GM19395 (cell line): ENCODE measurements around the gene EPS8L1.
"Not testable (repeated sequence)": the region's sequence is repeated elsewhere in the genome, so short reads cannot be mapped to it uniquely, and the experiment has no call there.

Source experiments
- ATAC-seq: cut with Tn5 transposase; IDR thresholded peaks from one replicate; pipeline ENCODE4 v1.9.1; 2021; ENCODE audit warnings: mild to moderate bottlenecking, moderate library complexity; ENCODE audit not compliant: unreplicated experiment

The EPS8L1 gene

DNA sequence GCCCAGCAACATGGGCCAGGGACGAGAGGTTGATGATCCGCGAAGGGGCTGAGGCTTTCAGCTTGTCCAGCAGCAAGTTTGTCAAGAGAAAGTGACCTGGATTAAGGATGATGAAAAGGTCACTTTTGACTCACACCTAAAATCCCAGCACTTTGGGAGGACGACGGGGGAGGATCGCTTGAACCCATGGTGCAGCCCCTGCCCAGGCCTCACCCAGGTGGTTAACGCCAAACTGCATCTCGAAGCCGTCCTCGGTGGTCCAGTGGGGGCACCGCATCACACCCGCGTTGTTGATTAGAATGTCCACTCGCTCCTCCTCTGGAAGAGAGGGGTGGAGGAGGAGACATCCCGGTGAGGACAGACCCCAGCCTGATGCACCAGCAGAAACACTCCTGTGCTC, 27.2 kb upstream of the EPS8L1 start:
- no peak for ATAC-seq

GRCh38 chr19:55050749-55051532, 24.7 kb upstream of the EPS8L1 start:
- no peak for ATAC-seq

- ATAC-seq = no peak
Measured at GRCh38 chr19:55053735-55054134, 21.9 kb upstream of the EPS8L1 start.

DNA sequence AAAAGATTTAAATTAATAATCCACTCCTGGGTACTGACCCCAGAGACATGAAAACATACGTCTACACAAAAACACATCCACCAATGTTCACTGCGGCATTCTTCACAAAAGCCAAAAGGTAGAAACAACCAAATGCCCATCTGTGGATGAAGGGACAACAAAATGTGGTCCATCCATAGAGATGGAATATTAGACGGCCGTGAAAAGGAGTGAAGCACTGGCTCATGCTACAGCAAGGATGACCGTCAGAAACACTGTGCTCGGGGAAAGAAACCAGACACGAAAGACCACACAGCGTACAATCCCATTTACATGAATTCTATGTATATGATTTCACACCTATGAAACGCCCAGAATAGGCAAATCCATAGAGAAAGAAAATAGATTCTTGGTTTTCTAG, 18.8 kb upstream of the EPS8L1 start:
- ATAC-seq = no peak

DNA sequence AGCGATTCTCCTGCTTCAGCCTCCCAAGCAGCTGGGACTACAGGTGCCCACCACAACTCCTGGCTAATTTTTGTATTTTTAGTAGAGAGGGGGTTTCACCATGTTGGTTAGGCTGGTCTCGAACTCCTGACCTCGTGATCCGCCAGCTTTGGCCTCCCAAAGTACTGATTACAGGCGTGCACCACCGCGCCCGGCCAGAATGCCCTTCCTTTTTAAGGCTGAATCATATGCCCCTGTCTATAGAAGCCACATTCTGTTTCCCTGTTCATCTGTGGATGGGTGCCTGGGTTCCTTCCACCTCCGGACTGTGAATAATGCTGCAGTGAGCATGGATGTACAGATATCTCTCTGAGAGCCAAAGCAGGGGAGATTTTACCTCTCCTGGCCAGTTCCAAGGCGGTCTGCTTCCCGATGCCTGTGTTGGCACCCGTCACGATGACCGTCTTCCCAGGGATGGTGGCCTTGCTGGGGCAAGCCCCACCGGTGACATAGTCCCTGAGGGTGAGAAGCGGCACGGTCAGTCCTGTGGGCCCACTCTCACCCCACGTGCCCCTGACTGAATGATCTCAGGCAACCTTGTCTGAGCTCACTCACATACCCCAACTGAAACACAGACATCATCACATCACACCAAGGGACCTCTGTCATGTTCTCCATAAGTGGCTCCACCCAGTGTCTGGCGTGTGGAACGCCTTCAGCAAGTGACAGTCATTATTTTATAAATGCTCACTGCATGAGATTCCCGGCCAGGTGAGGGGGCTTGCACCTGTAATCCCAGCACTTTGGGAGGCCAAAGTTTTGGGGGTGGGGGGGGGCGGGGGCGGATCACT, 16.7 kb upstream of the EPS8L1 start:
- no peak for ATAC-seq

GRCh38 chr19:55060287-55060686, 15.4 kb upstream of the EPS8L1 start:
- ATAC-seq = not testable (repeated sequence)

DNA sequence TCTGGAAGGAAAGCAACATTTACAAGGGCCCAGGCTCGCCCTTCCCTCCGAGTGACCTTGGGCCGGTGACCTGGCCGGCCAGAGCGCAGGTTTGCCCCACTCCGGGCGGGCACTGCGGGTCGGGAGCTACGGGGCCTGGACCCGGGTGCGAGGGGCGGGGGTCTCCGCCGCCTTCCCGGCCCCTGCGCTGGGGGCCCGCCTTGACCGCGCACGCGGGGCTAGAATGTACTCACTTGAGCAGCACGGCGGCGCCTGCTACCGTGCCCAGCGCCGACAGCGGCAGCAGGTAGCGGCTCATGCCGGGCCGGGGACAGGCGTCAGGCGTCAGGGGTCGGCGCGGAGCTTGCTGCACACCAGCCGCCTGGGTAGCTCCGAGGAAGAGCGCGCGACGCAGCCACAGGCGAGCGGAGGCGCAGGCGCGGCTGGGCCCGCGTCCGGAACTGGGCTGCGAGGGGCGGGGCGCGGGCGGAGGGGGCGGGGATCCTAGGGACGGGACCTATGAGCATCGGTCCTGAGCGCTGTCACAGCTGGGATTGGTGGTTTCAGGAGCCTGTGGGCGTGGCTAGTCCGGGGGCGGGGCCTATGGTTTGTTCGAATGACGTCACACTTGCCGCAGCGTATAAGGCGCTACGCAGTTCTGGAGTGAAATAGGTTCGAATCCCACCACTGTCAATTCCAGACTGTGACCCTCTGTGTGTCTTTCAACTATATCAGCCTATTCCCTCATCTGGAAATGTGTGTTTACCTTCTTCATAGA, 12.8 kb upstream of the EPS8L1 start, which contains the start of gene RDH13:
TSS of gene RDH13 (minus strand) at position 414 of the 757 bp plus-strand sequence. CDS start at position 298, 116 bp downstream.
- peak; percentile 81 for ATAC-seq

DNA sequence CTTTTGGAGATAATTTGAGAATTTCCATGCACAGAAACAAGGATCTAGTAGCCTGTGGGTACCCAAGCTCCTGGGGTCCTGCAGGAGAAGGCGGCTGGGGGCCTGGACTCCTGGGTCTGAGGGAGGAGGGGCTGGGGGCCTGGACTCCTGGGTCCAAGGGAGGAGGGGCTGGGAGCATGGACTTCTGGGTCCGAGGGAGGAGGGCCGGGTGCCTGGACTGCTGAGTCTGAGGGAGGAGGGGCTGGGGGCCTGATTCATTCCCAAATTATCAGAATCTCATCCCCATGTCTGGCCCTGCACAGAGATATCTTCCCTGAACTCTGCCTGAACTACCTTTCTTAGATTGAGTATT, 12.2 kb upstream of the EPS8L1 start:
- ATAC-seq = no peak

- not testable (repeated sequence) for ATAC-seq
Measured at GRCh38 chr19:55065516-55065915, 10.2 kb upstream of the EPS8L1 start.

GRCh38 chr19:55066107-55066709, 9.5 kb upstream of the EPS8L1 start:
- ATAC-seq = no peak

GRCh38 chr19:55067869-55068268, 7.8 kb upstream of the EPS8L1 start:
- ATAC-seq = no peak

- ATAC-seq = no peak
Measured at GRCh38 chr19:55068950-55069864, 6.5 kb upstream of the EPS8L1 start.

DNA sequence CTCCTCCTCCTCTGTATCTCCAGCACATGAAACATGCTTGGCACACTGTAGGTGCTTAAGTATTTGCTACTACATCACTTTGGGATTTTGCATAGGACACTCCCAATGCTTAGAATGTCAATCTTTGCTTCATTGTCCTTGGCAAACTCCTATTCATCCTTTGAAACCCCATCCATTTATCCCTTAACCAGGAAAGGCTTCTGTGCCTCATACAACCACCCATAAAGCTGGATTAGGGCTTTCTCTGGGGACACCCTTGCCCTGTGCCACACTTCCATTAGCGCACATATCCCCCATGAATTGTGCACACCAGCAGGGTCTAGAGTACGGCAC, 5.8 kb upstream of the EPS8L1 start:
- ATAC-seq = no peak

- ATAC-seq = no peak
Measured at GRCh38 chr19:55070466-55071128, 5.1 kb upstream of the EPS8L1 start.

DNA sequence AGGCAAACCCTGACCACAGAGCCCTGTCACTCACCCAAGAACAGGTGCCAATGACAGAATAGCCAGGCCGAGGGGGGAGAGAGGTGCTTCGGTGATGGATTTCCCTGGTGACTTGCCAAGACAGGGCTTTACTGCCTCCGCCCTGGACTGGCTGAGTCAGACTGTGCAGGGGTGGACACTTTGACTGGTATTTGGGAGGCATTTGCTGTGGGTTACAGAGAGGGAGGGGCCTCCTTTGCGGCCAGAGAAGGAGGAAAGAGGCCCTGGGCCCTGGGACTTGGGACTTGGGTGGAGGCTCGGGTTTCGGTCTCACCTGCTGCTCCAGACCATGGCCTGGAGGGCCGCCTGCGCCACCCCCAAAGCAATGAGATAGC, 4.6 kb upstream of the EPS8L1 start:
- no peak for ATAC-seq

DNA sequence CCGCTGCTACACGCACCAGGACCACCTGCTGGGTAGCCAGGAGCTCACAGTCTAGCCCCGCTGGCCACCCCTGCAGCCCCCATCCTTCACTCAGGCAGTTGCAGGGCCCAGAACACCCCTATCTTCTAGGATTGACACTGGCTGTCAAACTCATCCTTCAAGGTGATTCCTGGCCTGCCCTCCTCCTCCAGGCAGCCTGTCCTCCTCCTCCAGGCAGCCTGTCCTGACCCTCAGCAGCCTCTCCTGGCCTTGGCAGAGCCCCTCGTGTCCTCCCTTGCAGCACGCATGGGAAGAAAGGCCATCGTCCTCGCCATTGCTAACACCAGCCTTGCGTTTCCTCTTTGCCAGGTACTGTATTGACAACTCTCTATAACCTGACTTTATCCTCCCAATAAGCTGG, 3.8 kb upstream of the EPS8L1 start:
- ATAC-seq = no peak

- ATAC-seq = no peak
Measured at GRCh38 chr19:55076321-55076720, 652 bp downstream of the EPS8L1 start.

- no peak for ATAC-seq
Measured at GRCh38 chr19:55077106-55077505, 1.4 kb downstream of the EPS8L1 start.

DNA sequence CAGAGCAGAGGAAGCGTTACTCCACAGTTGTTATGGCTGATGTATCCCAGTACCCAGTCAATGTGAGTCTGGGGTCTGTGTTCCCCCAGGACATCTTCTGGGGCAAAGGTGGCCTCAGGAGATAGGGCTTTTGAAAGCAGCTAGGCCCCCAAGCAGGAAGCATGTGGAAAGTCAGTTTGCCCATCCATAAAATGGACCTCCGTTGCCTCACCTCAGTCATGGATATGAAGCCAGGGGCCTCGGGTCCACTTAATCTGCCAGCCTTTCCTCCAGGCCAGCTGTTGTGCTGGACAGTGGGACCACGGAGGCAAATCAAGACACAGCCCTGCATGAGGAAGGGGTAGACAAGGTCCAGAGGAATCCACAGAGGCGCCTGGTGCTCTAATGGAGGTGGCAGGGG, 3.3 kb downstream of the EPS8L1 start:
- ATAC-seq = no peak
